SJSA1 (cell line): ENCODE data around the gene NKTR. TPM values are rescaled to one million over a fixed set of nuclear protein-coding genes. Genes with fewer than 3 reads are reported as not detected.

Source experiments
- DNase-seq, 2 experiments: peaks; one replicate each; pipeline ENCODE4 v3.0.0-alpha.2; 2015 to 2020; ENCODE audit warnings: low spot score in 2 of 2, low read depth in 1 of 2
- H3K27ac ChIP-seq: fragments of 250-450 bp; sonication (Bioruptor Pico); 2 replicates; pipeline ENCODE4 v1.5.1; 2020; ENCODE audit warnings: mild to moderate bottlenecking, moderate library complexity
- H3K27me3 ChIP-seq: fragments of 250-450 bp; sonication (Bioruptor Pico); replicated peaks from 2 replicates; pipeline ENCODE4 v1.5.1; 2020; ENCODE audit warnings: mild to moderate bottlenecking, moderate library complexity
- H3K36me3 ChIP-seq: fragments of 250-450 bp; sonication (Bioruptor Pico); 2 replicates; pipeline ENCODE4 v1.5.1; 2020; ENCODE audit warnings: mild to moderate bottlenecking
- H3K4me1 ChIP-seq: fragments of 250-450 bp; sonication (Bioruptor Pico); replicated peaks from 2 replicates; pipeline ENCODE4 v1.6.1; 2021; ENCODE audit warnings: mild to moderate bottlenecking
- H3K4me3 ChIP-seq: fragments of 250-450 bp; sonication (Bioruptor Pico); 2 replicates; pipeline ENCODE4 v1.5.1; 2020; ENCODE audit warnings: mild to moderate bottlenecking
- H3K9me3 ChIP-seq: fragments of 250-450 bp; sonication (Bioruptor Pico); replicated peaks from 2 replicates; pipeline ENCODE4 v1.5.1; 2020; ENCODE audit warnings: mild to moderate bottlenecking
- total RNA-seq: library from RNA; depleted of rRNA; stranded (reverse); fragments of >200 nt; shearing (Covaris generic); gene quantifications from 2 replicates; pipeline ENCODE4 v1.2.3, GENCODE V29; 2014

NKTR gene
- total RNA-seq, 1 experiment from 2014 or later: 33.7 TPM

GRCh38 chr3:42657675-42658074 is 57.2 kb downstream of the NKTR start:
- H3K27me3 ChIP-seq: no peaks in the 10 kb centered on the region
- H3K4me3 ChIP-seq: no peak overlapping the region
- no peak for DNase-seq
- peaks cover 30% of the 10 kb centered on the region for H3K4me1 ChIP-seq
- peaks cover 11% of the 10 kb centered on the region; the same call in 1 of the 2 replicates for H3K36me3 ChIP-seq
- no peaks in the 10 kb centered on the region for H3K9me3 ChIP-seq
- H3K27ac ChIP-seq: no peak overlapping the region

- H3K9me3 ChIP-seq: no peaks in the 10 kb centered on the region
- H3K4me1 ChIP-seq: peaks cover 25% of the 10 kb centered on the region
- H3K27ac ChIP-seq: no peak overlapping the region
- H3K4me3 ChIP-seq: no peak overlapping the region
- no peaks in the 10 kb centered on the region for H3K27me3 ChIP-seq
- peaks cover 11% of the 10 kb centered on the region; the same call in 1 of the 2 replicates for H3K36me3 ChIP-seq
- DNase-seq: no peak
These were observed 57.7 kb downstream of the NKTR start for GRCh38 chr3:42658091-42658770.

- Histone ChIP-seq H3K36me3 (peaks cover 11% of the 10 kb centered on the region; the same call in 1 of the 2 replicates), H3K27me3 (no peaks in the 10 kb centered on the region), H3K27ac (no peak overlapping the region), H3K4me1 (peaks cover 18% of the 10 kb centered on the region), H3K4me3 (no peak overlapping the region), H3K9me3 (no peaks in the 10 kb centered on the region)
- no peak for DNase-seq
These were observed 58.4 kb downstream of the NKTR start for GRCh38 chr3:42658771-42659390.

- Histone ChIP-seq H3K4me1 (peaks cover 16% of the 10 kb centered on the region), H3K9me3 (no peaks in the 10 kb centered on the region), H3K27me3 (no peaks in the 10 kb centered on the region), H3K4me3 (no peak overlapping the region), H3K36me3 (peaks cover 10% of the 10 kb centered on the region; the same call in 1 of the 2 replicates), H3K27ac (no peak overlapping the region)
- DNase-seq: no peak
These were observed 59.1 kb downstream of the NKTR start for GRCh38 chr3:42659451-42660130.

GRCh38 chr3:42660131-42660715 is 59.7 kb downstream of the NKTR start:
- H3K27ac ChIP-seq: no peak overlapping the region
- H3K4me3 ChIP-seq: no peak overlapping the region
- peaks cover 8% of the 10 kb centered on the region; the same call in 1 of the 2 replicates for H3K36me3 ChIP-seq
- no peaks in the 10 kb centered on the region for H3K27me3 ChIP-seq
- H3K4me1 ChIP-seq: peaks cover 9% of the 10 kb centered on the region
- no peaks in the 10 kb centered on the region for H3K9me3 ChIP-seq
- no peak for DNase-seq

GRCh38 chr3:42660898-42661297 is 60.4 kb downstream of the NKTR start:
- Histone ChIP-seq H3K9me3 (no peaks in the 10 kb centered on the region), H3K27me3 (no peaks in the 10 kb centered on the region), H3K27ac (no peak overlapping the region), H3K4me1 (peaks cover 3% of the 10 kb centered on the region; the same call in 1 of the 2 replicates), H3K36me3 (peaks cover 8% of the 10 kb centered on the region; the same call in 1 of the 2 replicates), H3K4me3 (no peak overlapping the region)
- no peak for DNase-seq

GRCh38 chr3:42661593-42662022 is 61.1 kb downstream of the NKTR start:
- no peak for DNase-seq
- Histone ChIP-seq H3K27me3 (no peaks in the 10 kb centered on the region), H3K9me3 (no peaks in the 10 kb centered on the region), H3K36me3 (peaks cover 8% of the 10 kb centered on the region; the same call in 1 of the 2 replicates), H3K4me1 (no peaks in the 10 kb centered on the region), H3K27ac (no peak overlapping the region), H3K4me3 (no peak overlapping the region)

GRCh38 chr3:42662037-42662812 is 61.7 kb downstream of the NKTR start:
- no peak overlapping the region for H3K27ac ChIP-seq
- no peak for DNase-seq
- peaks cover 8% of the 10 kb centered on the region; the same call in 1 of the 2 replicates for H3K36me3 ChIP-seq
- H3K9me3 ChIP-seq: no peaks in the 10 kb centered on the region
- H3K27me3 ChIP-seq: no peaks in the 10 kb centered on the region
- no peak overlapping the region for H3K4me3 ChIP-seq
- no peaks in the 10 kb centered on the region for H3K4me1 ChIP-seq

GRCh38 chr3:42662813-42663535 is 62.5 kb downstream of the NKTR start:
- Histone ChIP-seq H3K36me3 (peaks cover 8% of the 10 kb centered on the region; the same call in 1 of the 2 replicates), H3K9me3 (no peaks in the 10 kb centered on the region), H3K27me3 (no peaks in the 10 kb centered on the region), H3K27ac (no peak overlapping the region), H3K4me1 (no peaks in the 10 kb centered on the region), H3K4me3 (no peak overlapping the region)
- DNase-seq: no peak

- Histone ChIP-seq H3K4me3 (no peak overlapping the region), H3K9me3 (no peaks in the 10 kb centered on the region), H3K4me1 (no peaks in the 10 kb centered on the region), H3K27me3 (no peaks in the 10 kb centered on the region), H3K27ac (no peak overlapping the region), H3K36me3 (peaks cover 2% of the 10 kb centered on the region; the same call in 1 of the 2 replicates)
- DNase-seq: no peak
These were observed 63.3 kb downstream of the NKTR start for GRCh38 chr3:42663581-42664437.

GRCh38 chr3:42664438-42664803 is 63.9 kb downstream of the NKTR start:
- Histone ChIP-seq H3K27ac (no peak overlapping the region), H3K9me3 (no peaks in the 10 kb centered on the region), H3K4me3 (no peak overlapping the region), H3K4me1 (no peaks in the 10 kb centered on the region), H3K36me3 (no peaks in the 10 kb centered on the region; the same call in 1 of the 2 replicates), H3K27me3 (no peaks in the 10 kb centered on the region)
- DNase-seq: no peak
